ENCODE results near the gene HSD3B7. TPM values are rescaled to one million over a fixed set of nuclear protein-coding genes. Genes with fewer than 3 reads are reported as not detected.

HSD3B7 gene
- total and polyA plus RNA-seq, 2 donors (not counting 1 experiment from before 2014, with no cell fraction given): 0.89 to 1.2 TPM

GRCh38 chr16:30986129-30986991 lies 1.4 kb downstream of the HSD3B7 start:
- Mint-ChIP-seq H3K27ac (no peak overlapping the region), H3K4me3 (no peak overlapping the region), H3K27me3 (no peaks in the 10 kb centered on the region), H3K9me3 (ENCODE audit: insufficient read depth) (no peaks in the 10 kb centered on the region), H3K4me1 (no peaks in the 10 kb centered on the region)
- no peaks in the 10 kb centered on the region for H3K27me3 ChIP-seq (replicated peaks in 1 of 4; ENCODE audit: control extremely low read depth in 1 of 4, control insufficient read depth in 3 of 4, insufficient read depth in 4 of 4, low read length in 3 of 4)
- intact Hi-C loops (cut with micrococcal nuclease): loop anchor here (5.0 kb wide), 1 partner anchor 171 kb away; no protein-coding TSS in a partner anchor
- no peak overlapping the region for H3K4me3 ChIP-seq (ENCODE audit: control extremely low read depth in 1 of 5, extremely low read depth in 1 of 5, insufficient read depth in 1 of 5, low read depth in 2 of 5, low read length in 4 of 5)
- 95% methylated on average over 25 of the region's 29 CpGs for WGBS (ENCODE audit: insufficient coverage)
- H4K20me1 ChIP-seq (ENCODE audit: control insufficient read depth, insufficient read depth, low read length, poor library complexity, severe bottlenecking): no peaks in the 10 kb centered on the region
- TF ChIP-seq EZH2 (IDR thresholded peaks at IDR 0.05; ENCODE audit: borderline replicate concordance, insufficient read depth, low read depth, low read length, poor library complexity, severe bottlenecking): no peak
- TF ChIP-seq CTCF (IDR thresholded peaks at IDR 0.05): no peak
- no peak overlapping the region for H3K9ac ChIP-seq (ENCODE audit: low read length)
- ATAC-seq (ENCODE audit: low read depth): no peak
- no peak overlapping the region for H3K4me2 ChIP-seq (replicated peaks; ENCODE audit: low read depth, low read length, poor library complexity, severe bottlenecking)
- ChIA-PET CTCF (interaction anchor here (0.5 to 5.1 kb wide), 14 partner anchors 11 to 883 kb away, joined by 3 to 63 read pairs (median 7); partner anchors contain the start of genes KAT8, VKORC1, ZNF646 and ZNF668), POLR2A (interaction anchor here (0.5 to 1.7 kb wide), 2 partner anchors 10 to 156 kb away, joined by 7 to 8 read pairs; no protein-coding TSS in a partner anchor)
- H3K27ac ChIP-seq (ENCODE audit: low read length in 2 of 2): no peak overlapping the region
- DNase-seq: no peak
- no peak overlapping the region for H2AFZ ChIP-seq (ENCODE audit: insufficient read depth, low read depth, low read length, poor library complexity, severe bottlenecking)
- H3K4me1 ChIP-seq (ENCODE audit: control insufficient read depth in 2 of 2, insufficient read depth in 2 of 2, low read length in 2 of 2): peaks cover 3 to 6% of the 10 kb centered on the region in 2 donors
- no peaks in the 10 kb centered on the region for H3K9me3 ChIP-seq (ENCODE audit: control extremely low read depth in 1 of 3, control insufficient read depth in 2 of 3, insufficient read depth in 1 of 3, low read length in 2 of 3)
- peaks cover 0 to 16% of the 10 kb centered on the region in 2 experiments for H3K36me3 ChIP-seq (replicated peaks in 1 of 2; ENCODE audit: control extremely low read depth in 1 of 2, control insufficient read depth in 1 of 2, extremely low read depth in 1 of 2, insufficient read depth in 2 of 2, low read length in 1 of 2)
- no peaks in the 10 kb centered on the region for H3K79me2 ChIP-seq (ENCODE audit: control insufficient read depth, insufficient read depth, low read length)
